HL-60 (cell line): ENCODE data around the gene LMF1.

Experiments used
- DNase-seq, 2 experiments: peaks; one replicate each; pipeline ENCODE4 v3.0.0-alpha.2; 2010 to 2020; ENCODE audit warnings: low read depth in 1 of 2, low spot score in 1 of 2
- H3K27ac ChIP-seq: fragments of 250-450 bp; sonication (Bioruptor Pico); replicated peaks from 2 replicates; pipeline ENCODE4 v1.5.1; 2020; ENCODE audit warnings: mild to moderate bottlenecking, moderate library complexity
- H3K27me3 ChIP-seq: fragments of 250-450 bp; sonication (Bioruptor Pico); 2 replicates; pipeline ENCODE4 v1.5.1; 2021; ENCODE audit warnings: mild to moderate bottlenecking, moderate library complexity; ENCODE audit not compliant: insufficient read depth, poor library complexity, severe bottlenecking
- H3K4me3 ChIP-seq: replicated peaks from 2 replicates; pipeline ENCODE4 v1.5.1; 2011; ENCODE audit warnings: mild to moderate bottlenecking, control low read depth, low read length; ENCODE audit not compliant: insufficient read depth
- GABPA ChIP-seq: IDR thresholded peaks from 2 replicates; pipeline ENCODE4 v1.6.1; 2012; ENCODE audit warnings: low read depth
- POLR2AphosphoS5 ChIP-seq: IDR thresholded peaks from 2 replicates; pipeline ENCODE4 v1.6.1; 2012; ENCODE audit warnings: low read depth
- SPI1 ChIP-seq: IDR thresholded peaks from 2 replicates; pipeline ENCODE4 v1.6.1; 2012; ENCODE audit warnings: low read depth, mild to moderate bottlenecking, borderline replicate concordance
- TF ChIP-seq, protein P1 (sequence below): IDR thresholded peaks from 2 replicates; pipeline ENCODE4 v1.6.1; 2012; ENCODE audit warnings: low read depth; ENCODE audit not compliant: insufficient replicate concordance
- TF ChIP-seq, protein P2 (sequence below): IDR thresholded peaks from one replicate; pipeline ENCODE4 v1.5.1; 2011; ENCODE audit warnings: low read length, control low read depth, inconsistent platforms; ENCODE audit not compliant: insufficient read depth

The LMF1 gene

DNA sequence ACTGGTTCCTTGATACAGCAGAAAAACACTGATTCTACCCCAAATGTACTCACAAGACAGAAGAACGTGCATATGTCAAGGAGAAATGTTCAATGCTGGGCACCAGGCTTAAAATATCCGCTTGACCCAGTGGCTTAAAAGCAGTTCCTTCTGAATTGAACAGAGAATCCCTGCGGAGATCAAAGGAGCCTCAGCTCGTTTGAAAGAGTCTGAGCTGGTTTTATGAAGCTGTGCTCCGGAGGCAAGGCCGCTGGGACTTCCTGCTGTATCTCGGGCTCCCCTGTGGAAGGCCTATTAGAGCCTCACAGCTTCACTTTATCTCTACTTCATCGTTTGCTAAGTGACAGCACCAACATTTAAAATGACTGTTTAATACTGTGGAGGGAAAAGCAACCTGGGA lies 2.2 kb downstream of the LMF1 start:
- H3K27ac ChIP-seq: no peak overlapping the region

DNA sequence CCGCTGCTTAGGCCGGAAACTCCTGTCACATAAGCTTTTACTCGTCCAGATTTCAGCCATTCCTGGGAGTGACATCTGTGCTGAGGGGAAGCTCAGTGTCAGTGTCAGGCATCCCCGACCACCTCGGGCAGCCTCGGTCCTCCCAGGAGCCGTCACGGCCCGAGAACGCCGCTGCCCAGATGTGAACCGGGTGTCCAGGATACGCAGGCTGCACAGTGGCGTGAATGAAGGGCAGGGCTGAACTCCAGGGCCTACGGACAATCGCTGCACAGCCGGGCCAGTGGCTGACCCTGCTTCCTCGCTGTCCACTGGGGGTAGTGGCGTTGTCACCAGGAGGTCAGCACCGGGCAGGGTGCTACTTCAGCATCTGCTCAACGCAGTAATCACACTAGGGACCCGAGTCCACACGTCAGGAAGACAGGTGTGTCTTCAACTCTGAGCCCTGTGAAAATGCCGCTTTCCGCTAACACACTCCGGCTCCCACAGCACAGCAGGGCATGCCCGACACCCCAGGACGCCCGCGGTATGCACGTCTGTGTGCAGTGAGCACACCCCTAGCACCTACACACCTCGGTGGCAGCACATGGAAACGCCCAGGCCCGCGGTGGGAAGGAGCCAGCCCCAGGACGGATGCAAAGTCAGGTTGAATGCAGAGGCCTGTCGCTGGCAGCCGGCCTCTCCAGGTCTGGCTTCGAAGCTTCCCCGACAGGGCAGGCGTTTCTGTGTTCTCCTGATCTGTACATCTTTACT lies 3.1 kb downstream of the LMF1 start:
- Histone ChIP-seq H3K27ac (no peak overlapping the region), H3K27me3 (no peaks in the 10 kb centered on the region), H3K4me3 (no peak overlapping the region)
- DNase-seq: no peak
- no peak for TF ChIP-seq GABPA
- TF ChIP-seq POLR2AphosphoS5: no peak
- no peak for TF ChIP-seq SPI1
- TF ChIP-seq, protein P1, sequence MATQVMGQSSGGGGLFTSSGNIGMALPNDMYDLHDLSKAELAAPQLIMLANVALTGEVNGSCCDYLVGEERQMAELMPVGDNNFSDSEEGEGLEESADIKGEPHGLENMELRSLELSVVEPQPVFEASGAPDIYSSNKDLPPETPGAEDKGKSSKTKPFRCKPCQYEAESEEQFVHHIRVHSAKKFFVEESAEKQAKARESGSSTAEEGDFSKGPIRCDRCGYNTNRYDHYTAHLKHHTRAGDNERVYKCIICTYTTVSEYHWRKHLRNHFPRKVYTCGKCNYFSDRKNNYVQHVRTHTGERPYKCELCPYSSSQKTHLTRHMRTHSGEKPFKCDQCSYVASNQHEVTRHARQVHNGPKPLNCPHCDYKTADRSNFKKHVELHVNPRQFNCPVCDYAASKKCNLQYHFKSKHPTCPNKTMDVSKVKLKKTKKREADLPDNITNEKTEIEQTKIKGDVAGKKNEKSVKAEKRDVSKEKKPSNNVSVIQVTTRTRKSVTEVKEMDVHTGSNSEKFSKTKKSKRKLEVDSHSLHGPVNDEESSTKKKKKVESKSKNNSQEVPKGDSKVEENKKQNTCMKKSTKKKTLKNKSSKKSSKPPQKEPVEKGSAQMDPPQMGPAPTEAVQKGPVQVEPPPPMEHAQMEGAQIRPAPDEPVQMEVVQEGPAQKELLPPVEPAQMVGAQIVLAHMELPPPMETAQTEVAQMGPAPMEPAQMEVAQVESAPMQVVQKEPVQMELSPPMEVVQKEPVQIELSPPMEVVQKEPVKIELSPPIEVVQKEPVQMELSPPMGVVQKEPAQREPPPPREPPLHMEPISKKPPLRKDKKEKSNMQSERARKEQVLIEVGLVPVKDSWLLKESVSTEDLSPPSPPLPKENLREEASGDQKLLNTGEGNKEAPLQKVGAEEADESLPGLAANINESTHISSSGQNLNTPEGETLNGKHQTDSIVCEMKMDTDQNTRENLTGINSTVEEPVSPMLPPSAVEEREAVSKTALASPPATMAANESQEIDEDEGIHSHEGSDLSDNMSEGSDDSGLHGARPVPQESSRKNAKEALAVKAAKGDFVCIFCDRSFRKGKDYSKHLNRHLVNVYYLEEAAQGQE: no peak

More for the DNA sequence above, 2.2 kb downstream of the LMF1 start:
- no peak for DNase-seq
- TF ChIP-seq SPI1 (no peak), POLR2AphosphoS5 (no peak), GABPA (no peak)
- TF ChIP-seq, protein P2, sequence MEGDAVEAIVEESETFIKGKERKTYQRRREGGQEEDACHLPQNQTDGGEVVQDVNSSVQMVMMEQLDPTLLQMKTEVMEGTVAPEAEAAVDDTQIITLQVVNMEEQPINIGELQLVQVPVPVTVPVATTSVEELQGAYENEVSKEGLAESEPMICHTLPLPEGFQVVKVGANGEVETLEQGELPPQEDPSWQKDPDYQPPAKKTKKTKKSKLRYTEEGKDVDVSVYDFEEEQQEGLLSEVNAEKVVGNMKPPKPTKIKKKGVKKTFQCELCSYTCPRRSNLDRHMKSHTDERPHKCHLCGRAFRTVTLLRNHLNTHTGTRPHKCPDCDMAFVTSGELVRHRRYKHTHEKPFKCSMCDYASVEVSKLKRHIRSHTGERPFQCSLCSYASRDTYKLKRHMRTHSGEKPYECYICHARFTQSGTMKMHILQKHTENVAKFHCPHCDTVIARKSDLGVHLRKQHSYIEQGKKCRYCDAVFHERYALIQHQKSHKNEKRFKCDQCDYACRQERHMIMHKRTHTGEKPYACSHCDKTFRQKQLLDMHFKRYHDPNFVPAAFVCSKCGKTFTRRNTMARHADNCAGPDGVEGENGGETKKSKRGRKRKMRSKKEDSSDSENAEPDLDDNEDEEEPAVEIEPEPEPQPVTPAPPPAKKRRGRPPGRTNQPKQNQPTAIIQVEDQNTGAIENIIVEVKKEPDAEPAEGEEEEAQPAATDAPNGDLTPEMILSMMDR: no peak
- TF ChIP-seq, protein P1: no peak
- H3K27me3 ChIP-seq: no peaks in the 10 kb centered on the region
- H3K4me3 ChIP-seq: no peak overlapping the region

GRCh38 chr16:967077-967541 lies 3.7 kb downstream of the LMF1 start:
- no peak for DNase-seq
- H3K27me3 ChIP-seq: no peaks in the 10 kb centered on the region
- H3K4me3 ChIP-seq: no peak overlapping the region
- TF ChIP-seq SPI1 (no peak), GABPA (no peak), POLR2AphosphoS5 (no peak)
- TF ChIP-seq, protein P1: no peak
- TF ChIP-seq, protein P2: no peak
- H3K27ac ChIP-seq: no peak overlapping the region
